ENCODE measurements around the gene GNA12.

DNA sequence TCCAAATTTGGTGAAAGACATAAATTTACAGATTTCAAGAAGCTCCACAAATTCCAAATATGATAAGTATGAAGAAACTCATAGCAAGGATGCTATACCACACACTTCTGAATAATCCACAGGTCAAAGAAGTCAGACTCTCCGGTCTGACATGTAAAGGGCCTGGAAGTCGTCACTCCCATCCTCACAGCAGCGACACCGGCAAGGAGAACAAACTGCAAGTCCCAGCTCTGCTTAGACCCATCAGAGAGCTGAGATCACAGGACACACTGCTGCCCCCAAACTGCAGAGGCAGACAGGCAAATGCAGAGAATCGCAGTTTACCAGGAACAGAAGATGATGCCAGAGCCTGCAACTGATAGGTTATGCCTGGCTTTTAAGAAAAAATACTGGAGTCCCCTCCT, 94.1 kb downstream of the GNA12 start:
- TF ChIP-seq GABPA (IDR thresholded peaks at IDR 0.05; ENCODE audit: low read depth) (no peak), POLR2AphosphoS5 (IDR thresholded peaks at IDR 0.05; ENCODE audit: low read depth) (no peak)
- TF ChIP-seq, protein P1, sequence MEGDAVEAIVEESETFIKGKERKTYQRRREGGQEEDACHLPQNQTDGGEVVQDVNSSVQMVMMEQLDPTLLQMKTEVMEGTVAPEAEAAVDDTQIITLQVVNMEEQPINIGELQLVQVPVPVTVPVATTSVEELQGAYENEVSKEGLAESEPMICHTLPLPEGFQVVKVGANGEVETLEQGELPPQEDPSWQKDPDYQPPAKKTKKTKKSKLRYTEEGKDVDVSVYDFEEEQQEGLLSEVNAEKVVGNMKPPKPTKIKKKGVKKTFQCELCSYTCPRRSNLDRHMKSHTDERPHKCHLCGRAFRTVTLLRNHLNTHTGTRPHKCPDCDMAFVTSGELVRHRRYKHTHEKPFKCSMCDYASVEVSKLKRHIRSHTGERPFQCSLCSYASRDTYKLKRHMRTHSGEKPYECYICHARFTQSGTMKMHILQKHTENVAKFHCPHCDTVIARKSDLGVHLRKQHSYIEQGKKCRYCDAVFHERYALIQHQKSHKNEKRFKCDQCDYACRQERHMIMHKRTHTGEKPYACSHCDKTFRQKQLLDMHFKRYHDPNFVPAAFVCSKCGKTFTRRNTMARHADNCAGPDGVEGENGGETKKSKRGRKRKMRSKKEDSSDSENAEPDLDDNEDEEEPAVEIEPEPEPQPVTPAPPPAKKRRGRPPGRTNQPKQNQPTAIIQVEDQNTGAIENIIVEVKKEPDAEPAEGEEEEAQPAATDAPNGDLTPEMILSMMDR (IDR thresholded peaks at IDR 0.05; ENCODE audit: insufficient read depth, low read length), result no peak

Measured in HL-60 (cell line).